HG02884 (cell line): ENCODE measurements around the gene CDK2.
"Not testable (repeated sequence)": the region's sequence is repeated elsewhere in the genome, so short reads cannot be mapped to it uniquely, and the experiment has no call there.

Experiments used
- ATAC-seq: cut with Tn5 transposase; IDR thresholded peaks from one replicate; pipeline ENCODE4 v1.9.1; 2021; ENCODE audit warnings: mild to moderate bottlenecking, moderate library complexity; ENCODE audit not compliant: unreplicated experiment

Gene CDK2

GRCh38 chr12:55966408-55967281, at the start of gene CDK2:
Gene CDK2, plus strand, starts transcription at chr12:55966830. Its CDS starts 179 bp downstream, at chr12:55967009.
- peak; percentile 93 for ATAC-seq

- not testable (repeated sequence) for ATAC-seq
These were observed 47.6 kb upstream of the CDK2 start for GRCh38 chr12:55919032-55919431.

GRCh38 chr12:55922126-55922525, 44.5 kb upstream of the CDK2 start:
- ATAC-seq = no peak

GRCh38 chr12:55923648-55924047, 43.0 kb upstream of the CDK2 start:
- not testable (repeated sequence) for ATAC-seq

GRCh38 chr12:55925371-55925770, 41.3 kb upstream of the CDK2 start:
- no peak for ATAC-seq

- ATAC-seq = no peak
These were observed 40.5 kb upstream of the CDK2 start for GRCh38 chr12:55925870-55926737.

GRCh38 chr12:55926738-55927587, 39.7 kb upstream of the CDK2 start:
- ATAC-seq = peak; percentile 33

- peak; percentile 29 for ATAC-seq
These were observed 38.8 kb upstream of the CDK2 start, which contains the start of gene PYM1 for GRCh38 chr12:55927588-55928502. Gene PYM1, minus strand, starts transcription at chr12:55927894. Its CDS starts 133 bp downstream, at chr12:55927761.

GRCh38 chr12:55929306-55929791, 37.3 kb upstream of the CDK2 start:
- peak; percentile 38 for ATAC-seq

- ATAC-seq = no peak
These were observed 35.8 kb upstream of the CDK2 start, which contains the start of gene DGKA for GRCh38 chr12:55930771-55931316. Gene DGKA, plus strand, starts transcription at chr12:55931162. Its CDS starts 5,342 bp downstream, at chr12:55936504.

GRCh38 chr12:55931317-55931779, 35.3 kb upstream of the CDK2 start:
- ATAC-seq = no peak

- ATAC-seq = no peak
These were observed 34.7 kb upstream of the CDK2 start for GRCh38 chr12:55931780-55932550.

- no peak for ATAC-seq
These were observed 34.1 kb upstream of the CDK2 start for GRCh38 chr12:55932551-55932910.

- no peak for ATAC-seq
These were observed 33.3 kb upstream of the CDK2 start for GRCh38 chr12:55933169-55933798.

GRCh38 chr12:55933799-55934742, 32.6 kb upstream of the CDK2 start:
- no peak for ATAC-seq

GRCh38 chr12:55934773-55935172, 31.9 kb upstream of the CDK2 start:
- no peak for ATAC-seq

GRCh38 chr12:55935738-55936151, 30.9 kb upstream of the CDK2 start:
- no peak for ATAC-seq
